WERI-Rb-1 (cell line): ENCODE results near the gene AGBL1.

Experiments used
- DNase-seq: peaks from one replicate; pipeline ENCODE4 v3.0.0-alpha.2; 2020
- H3K27ac ChIP-seq: fragments of 250-450 bp; sonication (Bioruptor Pico); 2 replicates; pipeline ENCODE4 v1.5.1; 2020; ENCODE audit warnings: mild to moderate bottlenecking, moderate library complexity
- H3K27me3 ChIP-seq: fragments of 250-450 bp; sonication (Bioruptor Pico); 2 replicates; pipeline ENCODE4 v1.5.1; 2021; ENCODE audit warnings: mild to moderate bottlenecking, low read depth, moderate library complexity; ENCODE audit not compliant: insufficient read depth, severe bottlenecking
- H3K36me3 ChIP-seq: fragments of 250-450 bp; sonication (Bioruptor Pico); 2 replicates; pipeline ENCODE4 v1.5.1; 2020; ENCODE audit warnings: mild to moderate bottlenecking, moderate library complexity
- H3K4me3 ChIP-seq: 2 replicates; pipeline ENCODE4 v1.5.1; 2011; ENCODE audit warnings: low read depth, mild to moderate bottlenecking, control low read depth, low read length
- H3K9me3 ChIP-seq: fragments of 250-450 bp; sonication (Bioruptor Pico); 2 replicates; pipeline ENCODE4 v1.5.1; 2021; ENCODE audit warnings: mild to moderate bottlenecking, moderate library complexity; ENCODE audit not compliant: severe bottlenecking
- TF ChIP-seq, protein P1 (sequence below): IDR thresholded peaks from 2 replicates; pipeline ENCODE4 v1.5.1; 2011; ENCODE audit warnings: low read depth, mild to moderate bottlenecking, control low read depth, inconsistent platforms, low read length

Gene AGBL1

DNA sequence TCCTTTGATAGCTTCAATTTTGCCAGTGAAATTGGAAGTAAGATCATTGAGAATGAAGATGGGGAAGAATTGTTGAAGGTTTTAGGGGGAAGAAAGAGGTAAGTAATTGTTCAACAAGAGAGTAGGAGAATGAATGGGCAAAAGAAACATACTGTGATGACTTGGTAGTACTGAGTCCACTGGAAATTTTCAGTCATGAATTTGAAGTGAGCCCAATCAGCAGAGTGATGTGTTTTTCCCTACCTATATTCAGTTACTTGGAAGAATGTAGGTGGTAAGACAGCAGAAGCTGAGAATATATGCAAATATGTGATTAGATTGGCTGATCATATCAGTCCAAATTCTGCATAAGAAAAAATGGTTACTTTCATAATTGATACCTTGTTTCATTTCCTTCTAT lies 569.6 kb downstream of the AGBL1 start:
- Histone ChIP-seq H3K9me3 (no peaks in the 10 kb centered on the region), H3K27ac (no peak overlapping the region), H3K27me3 (peaks cover 15% of the 10 kb centered on the region), H3K36me3 (no peaks in the 10 kb centered on the region), H3K4me3 (no peak overlapping the region)
- DNase-seq, result no peak
- TF ChIP-seq, protein P1, sequence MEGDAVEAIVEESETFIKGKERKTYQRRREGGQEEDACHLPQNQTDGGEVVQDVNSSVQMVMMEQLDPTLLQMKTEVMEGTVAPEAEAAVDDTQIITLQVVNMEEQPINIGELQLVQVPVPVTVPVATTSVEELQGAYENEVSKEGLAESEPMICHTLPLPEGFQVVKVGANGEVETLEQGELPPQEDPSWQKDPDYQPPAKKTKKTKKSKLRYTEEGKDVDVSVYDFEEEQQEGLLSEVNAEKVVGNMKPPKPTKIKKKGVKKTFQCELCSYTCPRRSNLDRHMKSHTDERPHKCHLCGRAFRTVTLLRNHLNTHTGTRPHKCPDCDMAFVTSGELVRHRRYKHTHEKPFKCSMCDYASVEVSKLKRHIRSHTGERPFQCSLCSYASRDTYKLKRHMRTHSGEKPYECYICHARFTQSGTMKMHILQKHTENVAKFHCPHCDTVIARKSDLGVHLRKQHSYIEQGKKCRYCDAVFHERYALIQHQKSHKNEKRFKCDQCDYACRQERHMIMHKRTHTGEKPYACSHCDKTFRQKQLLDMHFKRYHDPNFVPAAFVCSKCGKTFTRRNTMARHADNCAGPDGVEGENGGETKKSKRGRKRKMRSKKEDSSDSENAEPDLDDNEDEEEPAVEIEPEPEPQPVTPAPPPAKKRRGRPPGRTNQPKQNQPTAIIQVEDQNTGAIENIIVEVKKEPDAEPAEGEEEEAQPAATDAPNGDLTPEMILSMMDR, result no peak

- Histone ChIP-seq H3K27me3 (peaks cover 19% of the 10 kb centered on the region), H3K27ac (no peak overlapping the region), H3K36me3 (no peaks in the 10 kb centered on the region), H3K9me3 (no peaks in the 10 kb centered on the region), H3K4me3 (no peak overlapping the region)
- no peak for DNase-seq
- TF ChIP-seq, protein P1, result no peak
These were observed 570.4 kb downstream of the AGBL1 start for GRCh38 chr15:86650094-86650493.

- Histone ChIP-seq H3K36me3 (no peaks in the 10 kb centered on the region), H3K27ac (no peak overlapping the region), H3K4me3 (no peak overlapping the region), H3K27me3 (peaks cover 35% of the 10 kb centered on the region), H3K9me3 (no peaks in the 10 kb centered on the region)
- peak; percentile 5 for DNase-seq
- TF ChIP-seq, protein P1, result no peak
These were observed 573.9 kb downstream of the AGBL1 start for GRCh38 chr15:86653344-86654197.

DNA sequence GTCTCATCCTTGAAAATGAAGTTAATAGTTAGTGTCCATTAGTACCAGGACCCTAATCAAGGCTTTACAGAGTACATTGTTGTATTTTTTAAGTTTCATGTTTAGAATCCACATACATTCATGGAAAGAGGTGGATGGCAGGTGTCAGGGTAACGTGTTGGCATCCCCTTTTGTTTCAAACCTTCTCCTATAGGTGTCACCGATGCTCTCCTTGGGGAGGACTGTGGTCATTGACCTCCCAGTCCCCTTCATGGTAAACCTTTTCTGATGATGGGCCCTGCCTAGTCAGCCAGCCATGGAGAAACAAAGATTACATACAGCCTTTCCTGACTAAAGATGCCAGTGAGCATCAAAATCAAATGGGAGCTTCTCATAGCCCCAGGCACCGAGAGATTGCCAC lies 574.8 kb downstream of the AGBL1 start:
- Histone ChIP-seq H3K27me3 (peaks cover 38% of the 10 kb centered on the region), H3K36me3 (no peaks in the 10 kb centered on the region), H3K4me3 (no peak overlapping the region), H3K9me3 (no peaks in the 10 kb centered on the region), H3K27ac (no peak overlapping the region)
- no peak for DNase-seq
- TF ChIP-seq, protein P1, result no peak

- Histone ChIP-seq H3K27me3 (peaks cover 36% of the 10 kb centered on the region), H3K9me3 (no peaks in the 10 kb centered on the region), H3K36me3 (no peaks in the 10 kb centered on the region), H3K27ac (no peak overlapping the region), H3K4me3 (no peak overlapping the region)
- DNase-seq, result no peak
- TF ChIP-seq, protein P1, result no peak
These were observed 577.6 kb downstream of the AGBL1 start for GRCh38 chr15:86657305-86657704.
